AG08396 (cell line): ENCODE results near the gene DBN1.

Experiments used
- DNase-seq: peaks from one replicate; pipeline ENCODE4 v3.0.0; 2012; ENCODE audit warnings: low spot score, mixed read lengths

The DBN1 gene

GRCh38 chr5:177455661-177456590, 17.5 kb downstream of the DBN1 start:
- peak; percentile 96 for DNase-seq

DNA sequence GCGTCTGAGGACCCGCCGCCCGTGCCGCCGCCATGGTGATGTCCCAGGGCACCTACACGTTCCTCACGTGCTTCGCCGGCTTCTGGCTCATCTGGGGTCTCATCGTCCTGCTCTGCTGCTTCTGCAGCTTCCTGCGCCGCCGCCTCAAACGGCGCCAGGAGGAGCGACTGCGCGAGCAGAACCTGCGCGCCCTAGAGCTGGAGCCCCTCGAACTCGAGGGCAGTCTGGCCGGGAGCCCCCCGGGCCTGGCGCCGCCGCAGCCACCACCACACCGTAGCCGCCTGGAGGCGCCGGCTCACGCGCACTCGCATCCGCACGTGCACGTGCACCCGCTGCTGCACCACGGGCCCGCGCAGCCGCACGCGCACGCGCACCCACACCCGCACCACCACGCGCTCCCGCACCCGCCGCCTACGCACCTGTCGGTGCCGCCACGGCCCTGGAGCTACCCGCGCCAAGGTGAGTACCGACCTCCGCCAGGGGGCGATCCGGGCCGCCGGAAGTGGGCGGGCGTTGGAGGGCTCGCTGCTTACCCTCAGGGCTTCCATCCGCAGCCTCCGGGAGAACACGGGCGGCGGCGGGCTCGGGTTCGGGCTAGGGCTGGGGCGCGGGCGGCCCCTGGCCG, 18.3 kb downstream of the DBN1 start:
- peak; percentile 77 for DNase-seq

- DNase-seq, result peak; percentile 98
Observed at GRCh38 chr5:177454397-177455035, 18.9 kb downstream of the DBN1 start.

- no peak for DNase-seq
Observed at GRCh38 chr5:177453852-177454396, 19.5 kb downstream of the DBN1 start.

DNA sequence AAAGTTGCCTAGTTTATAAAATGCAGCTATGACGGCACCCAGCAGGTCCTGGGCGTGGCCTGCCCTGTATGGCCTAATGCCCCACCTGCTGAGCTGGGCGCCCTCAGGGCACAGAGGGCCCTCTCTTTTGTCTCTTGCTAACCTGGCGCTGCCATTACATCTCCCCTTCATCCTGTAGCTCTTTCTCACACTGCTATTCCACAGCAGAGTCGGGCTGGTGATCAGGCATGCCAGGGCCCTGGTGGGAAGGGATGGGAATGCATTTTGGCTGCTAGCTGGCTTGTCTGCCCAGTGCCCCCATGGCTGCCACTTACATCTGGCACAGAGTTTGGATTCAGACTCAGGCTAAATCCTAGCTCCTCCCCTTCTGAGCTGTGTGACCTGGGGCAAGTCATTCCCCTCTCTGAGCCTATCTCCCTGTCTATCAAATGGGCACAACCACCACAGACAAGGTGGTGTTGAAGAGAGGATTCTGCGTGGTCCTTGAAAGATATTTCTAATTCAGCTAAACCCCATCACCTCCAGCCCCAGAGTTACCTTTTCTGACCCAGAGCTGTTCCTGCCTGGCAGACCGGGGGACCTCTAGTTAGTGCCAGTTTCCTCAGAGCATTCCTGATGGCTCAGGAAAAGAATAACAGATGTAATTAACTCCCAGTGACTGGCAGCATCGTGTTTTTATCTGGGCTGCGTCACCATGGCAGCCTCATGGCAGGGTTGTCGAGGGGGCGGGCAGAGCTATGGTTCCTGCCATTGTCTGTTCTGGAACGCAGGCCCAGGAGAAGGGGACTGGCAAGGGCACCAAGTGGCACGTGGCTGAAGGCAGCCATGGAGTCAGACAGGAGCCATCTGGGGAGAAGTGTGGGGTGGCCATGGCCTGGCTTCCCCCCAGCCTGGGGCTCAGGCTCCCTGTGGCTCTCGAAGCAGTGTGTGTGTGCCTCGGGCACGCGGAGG, 20.5 kb downstream of the DBN1 start:
- no peak for DNase-seq

DNA sequence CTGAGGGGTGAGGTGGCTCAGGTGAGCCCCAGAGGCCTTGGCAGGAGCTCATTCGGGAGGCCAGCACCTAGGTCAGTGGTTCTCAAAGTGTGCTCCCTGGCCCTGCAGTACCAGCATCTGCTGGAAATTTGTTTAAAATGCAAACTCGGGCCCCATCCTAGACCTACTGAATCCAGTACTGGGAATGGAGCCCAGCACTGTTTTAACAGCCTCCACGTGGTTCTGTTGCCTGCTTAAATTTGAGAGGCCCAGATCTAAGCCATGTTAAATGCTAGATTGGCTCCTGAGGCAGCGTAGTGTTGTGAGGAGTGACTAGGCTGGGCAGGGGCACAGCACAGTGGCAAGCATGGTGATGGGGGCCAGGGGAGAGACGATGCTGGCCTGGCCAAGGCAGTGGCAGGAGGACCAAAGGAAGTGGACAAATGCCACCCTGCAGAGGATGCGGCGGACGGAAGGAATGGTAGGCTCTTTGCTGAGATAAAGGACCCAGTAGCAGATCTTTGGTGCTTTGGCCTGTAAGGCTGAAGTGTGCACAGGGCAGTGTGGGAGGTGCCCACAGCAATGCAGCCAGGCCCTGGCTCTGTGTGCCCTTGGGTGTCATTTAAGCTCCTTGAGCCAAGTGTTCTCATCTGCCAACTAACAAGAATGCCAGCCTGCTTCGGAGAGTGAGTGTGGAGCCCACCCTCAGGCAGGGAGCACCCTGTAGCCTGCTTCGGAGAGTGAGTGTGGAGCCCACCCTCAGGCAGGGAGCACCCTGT, 22.6 kb downstream of the DBN1 start:
- no peak for DNase-seq

GRCh38 chr5:177449140-177450061, 24.0 kb downstream of the DBN1 start:
- no peak for DNase-seq

DNA sequence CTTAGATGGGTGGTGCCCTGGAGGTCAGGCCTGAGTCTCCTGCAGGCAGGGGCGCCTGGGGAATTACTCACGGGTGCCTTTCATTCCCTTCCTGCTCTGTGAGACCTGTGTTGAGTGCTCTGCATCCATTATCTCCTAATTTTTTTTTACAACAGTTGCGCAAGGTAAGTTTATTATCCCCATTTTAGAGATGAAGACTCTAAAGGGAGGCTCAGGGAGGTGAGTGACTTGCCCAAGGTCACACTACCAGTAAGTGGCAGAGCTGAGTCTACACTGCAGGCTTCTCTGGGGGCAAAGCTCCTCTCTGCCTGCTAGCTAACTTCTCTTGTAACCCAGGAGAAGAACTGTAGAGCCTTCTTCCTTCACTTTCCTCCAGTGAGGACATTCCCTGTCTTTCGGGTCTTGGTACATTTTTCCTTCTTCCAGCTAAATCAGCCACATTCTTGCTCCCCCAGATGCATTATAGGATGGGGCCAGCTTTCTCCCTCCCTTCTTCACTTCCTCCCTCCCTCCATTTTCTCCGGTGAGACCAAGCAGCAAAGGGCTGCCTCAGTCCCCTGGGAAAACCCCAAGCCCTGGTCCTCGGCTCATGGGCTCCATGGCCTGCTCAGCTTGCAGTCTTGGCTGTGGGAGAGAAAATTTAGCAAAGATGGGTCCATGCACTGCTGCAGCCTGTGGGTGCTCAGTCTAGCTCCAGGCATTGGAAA, 25.0 kb downstream of the DBN1 start:
- no peak for DNase-seq

DNA sequence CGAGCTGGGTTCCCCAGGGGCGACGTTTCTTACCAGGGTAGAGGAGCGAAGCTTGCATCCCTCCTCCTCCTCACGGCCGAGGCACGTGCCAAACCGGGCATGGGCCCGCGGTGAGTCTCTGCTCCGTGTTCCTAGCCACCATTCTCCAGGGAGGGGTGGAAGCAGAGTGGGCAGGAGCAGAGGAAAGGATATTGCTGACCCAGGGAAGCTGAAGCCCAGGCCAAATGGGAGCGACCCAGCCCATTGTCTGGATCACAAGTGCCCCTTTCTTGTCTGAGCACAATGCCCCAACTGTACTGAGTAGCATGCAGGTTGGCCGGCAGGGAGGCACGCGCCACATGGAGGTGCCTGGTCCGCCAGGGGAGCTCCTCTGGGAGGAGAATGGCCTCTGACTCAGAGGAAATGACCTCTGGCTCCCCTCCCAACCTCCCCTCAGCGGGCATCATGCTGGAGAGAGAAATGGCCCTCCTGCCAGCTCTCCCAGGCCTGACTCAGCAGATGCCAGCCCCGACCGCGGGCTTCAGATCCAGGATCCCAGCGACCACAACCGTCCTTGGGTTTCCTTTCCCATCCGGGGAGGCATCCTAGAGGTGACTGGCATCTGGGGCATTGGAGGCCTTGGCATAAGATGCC, 25.7 kb downstream of the DBN1 start:
- peak; percentile 77 for DNase-seq

DNA sequence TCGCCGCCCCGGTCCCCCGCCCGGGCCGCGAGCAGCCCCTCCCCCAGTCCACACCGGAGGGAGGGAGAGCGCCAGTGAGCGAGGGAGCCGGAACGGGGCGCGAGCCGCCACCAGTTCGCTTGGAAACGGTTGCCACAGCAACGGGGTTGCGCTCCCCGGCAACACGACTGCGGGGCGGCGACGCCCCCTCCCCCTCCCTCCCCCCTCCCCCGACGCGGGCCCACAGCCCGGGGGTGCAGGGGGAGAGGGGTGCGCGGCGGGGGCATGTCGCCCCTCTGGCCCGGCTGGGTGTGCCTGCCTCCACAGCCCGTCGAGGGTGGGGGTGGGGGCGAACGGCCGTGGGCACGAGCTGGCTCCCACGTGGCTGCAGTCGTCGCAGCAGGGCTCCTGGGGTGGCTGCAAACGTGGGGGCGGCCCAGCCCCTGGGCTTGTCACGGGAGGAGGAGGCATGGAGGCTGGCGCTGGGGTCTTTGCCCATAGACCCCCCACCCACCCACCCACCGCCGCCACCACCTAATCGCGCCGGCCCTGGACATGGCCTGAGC, 26.3 kb downstream of the DBN1 start:
- peak; percentile 79 for DNase-seq

DNA sequence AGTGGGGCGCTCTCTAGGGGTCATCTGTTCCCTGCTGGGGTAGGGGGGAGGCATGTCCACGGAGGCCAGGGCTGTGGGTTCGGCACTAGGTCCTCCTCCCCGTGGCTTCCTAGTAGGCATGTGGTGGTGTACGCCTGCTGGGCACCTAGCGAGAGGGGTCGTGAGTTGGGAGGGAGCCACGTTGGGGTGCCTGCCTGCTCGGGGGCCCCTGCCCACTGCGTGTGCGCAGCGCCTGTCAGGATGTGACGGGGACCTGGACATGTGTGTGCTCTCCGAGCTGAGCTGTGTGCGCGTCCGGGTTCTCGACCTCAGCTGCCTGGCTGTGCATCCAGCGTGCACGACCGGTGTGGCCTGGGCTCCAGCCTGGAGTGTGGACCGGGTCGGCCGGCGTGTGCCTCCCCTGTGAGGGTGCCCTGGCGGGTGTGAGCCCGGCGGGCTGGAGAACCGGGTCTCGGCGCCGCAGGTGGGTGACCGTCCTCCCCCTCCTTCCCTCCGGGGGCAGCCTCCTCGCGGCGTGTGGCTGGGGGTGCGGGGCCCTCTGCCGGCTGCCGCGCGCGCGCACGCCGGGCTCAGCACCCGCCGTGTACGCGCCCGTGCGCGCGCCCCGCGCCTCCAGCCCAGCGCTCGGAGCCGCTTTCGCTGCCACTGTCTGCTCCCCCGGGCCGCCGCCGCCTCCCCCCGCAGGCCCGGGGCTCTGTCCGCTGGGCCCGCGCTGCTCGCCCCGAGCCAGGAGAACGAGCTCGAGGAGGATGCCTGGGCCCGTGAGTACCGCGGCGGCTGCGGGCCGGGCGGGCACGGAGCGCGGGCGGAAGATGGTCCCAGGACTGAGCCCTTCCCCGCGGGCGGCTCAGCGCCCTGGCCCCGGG, 27.0 kb downstream of the DBN1 start, which contains the start of gene PRR7:
Gene PRR7, plus strand, starts transcription at position 615 of the 866 bp plus-strand sequence. CDS start 8,254 bp downstream, outside the sequence.
- peak; percentile 94 for DNase-seq

DNA sequence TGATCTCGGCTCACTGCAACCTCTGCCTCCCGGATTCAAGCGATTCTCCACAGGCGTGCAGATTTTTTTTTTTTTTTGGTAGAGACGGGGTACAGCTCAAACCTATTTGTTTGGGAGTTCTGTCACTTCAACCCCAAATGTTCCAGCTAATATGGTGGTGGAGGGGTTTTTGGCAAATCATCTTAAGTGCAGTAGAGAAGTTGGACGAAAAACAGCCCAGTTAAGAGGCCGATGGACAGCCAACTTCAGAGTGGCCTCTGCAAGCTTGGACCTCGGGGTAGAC, 27.6 kb downstream of the DBN1 start:
- DNase-seq, result no peak

DNA sequence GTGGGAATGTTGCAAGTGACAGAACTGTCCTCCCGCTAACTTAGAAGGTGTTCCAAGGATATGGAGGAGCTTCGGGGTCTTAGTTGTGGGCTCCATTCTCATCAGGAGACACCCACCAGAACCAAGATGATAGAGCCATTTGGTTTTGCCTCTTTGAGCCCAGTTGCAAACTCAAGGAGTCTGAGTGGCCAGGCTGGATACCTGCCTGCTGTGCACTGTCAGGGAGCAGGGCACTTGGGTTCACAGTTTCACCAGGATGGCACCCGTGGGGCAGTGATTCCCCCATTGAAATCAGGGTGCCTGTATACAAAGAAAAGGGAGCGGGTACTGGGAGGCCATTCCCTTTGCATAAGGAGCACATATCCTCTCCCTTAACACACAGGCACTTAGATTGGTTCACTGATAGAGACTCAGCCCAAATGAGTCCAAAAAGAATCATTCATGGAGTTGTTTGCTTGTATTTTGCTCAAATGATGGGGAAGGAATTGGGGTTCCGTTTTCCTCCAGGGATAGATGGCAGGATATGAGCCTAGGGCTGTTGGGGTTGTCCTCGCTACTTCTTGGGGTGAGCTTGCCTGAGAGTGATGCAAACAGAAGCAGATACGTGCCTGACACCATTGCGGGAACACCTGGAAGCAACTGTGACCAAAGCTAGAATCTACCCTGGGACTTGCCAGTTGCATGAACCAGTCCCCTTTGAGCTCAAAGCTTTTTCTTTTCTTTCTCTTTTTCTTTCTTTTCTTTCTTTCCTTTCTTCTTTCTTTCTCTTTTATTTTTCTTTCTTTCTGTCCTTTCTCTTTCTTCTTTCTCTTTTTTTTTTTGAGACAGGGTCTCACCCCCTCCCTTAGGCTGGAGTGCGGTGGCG, 28.1 kb downstream of the DBN1 start:
- DNase-seq, result no peak

DNA sequence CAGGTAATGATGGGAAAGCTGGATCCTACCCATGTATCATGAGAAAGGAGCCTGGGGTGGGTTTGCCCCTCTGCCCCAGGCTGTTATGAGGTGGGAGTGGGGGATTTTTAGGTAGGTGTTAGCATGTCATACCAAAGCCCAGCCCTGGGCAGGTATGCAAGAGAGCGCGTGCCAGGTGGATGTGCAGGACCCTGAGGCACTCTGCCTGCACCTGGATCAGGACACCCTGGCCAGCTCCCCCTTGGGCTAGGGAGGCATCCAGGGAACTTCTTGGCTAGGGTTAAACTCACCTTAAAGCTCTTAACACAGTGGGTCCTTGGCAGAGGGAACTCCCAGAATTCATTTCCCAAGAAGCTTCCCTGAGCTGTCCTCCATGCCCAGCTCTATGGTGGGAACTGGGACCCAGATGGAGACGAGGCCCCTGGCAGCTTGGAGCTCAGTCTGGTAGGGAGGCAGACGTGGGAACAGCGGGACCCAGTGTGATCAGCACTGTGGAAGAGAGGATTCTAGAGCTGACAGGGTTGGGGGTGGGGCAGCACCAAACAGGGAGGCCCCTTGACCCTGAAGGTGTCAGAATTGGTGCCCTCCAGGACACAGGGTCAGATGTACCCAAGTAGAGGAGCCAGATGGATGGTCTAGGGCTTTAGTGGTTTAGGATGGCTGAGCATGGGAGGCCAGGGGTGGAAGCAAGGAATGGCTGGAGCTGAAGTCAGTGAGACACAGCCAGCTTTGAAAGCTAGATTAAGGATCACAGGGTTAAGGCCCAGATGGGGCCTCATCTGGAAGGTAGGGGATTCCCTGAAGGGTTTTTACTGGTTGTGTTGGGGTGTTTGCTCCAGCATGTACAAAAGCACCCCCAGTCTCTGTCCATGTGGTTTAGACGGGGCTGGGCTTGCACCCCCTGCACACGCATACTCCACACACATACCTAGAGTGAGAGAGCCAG, 29.1 kb downstream of the DBN1 start:
- DNase-seq, result no peak
